GM23338 (cell line): Measurements from ENCODE around the gene L3MBTL4. TPM values are rescaled to one million over a fixed set of nuclear protein-coding genes. Genes with fewer than 3 reads are reported as not detected.
"Not testable (repeated sequence)": the region's sequence is repeated elsewhere in the genome, so short reads cannot be mapped to it uniquely, and the experiment has no call there.

Experiments
- ATAC-seq: fragments of 200-7000 bp; cut with Tn5 transposase; 3 replicates; pipeline ENCODE4 v1.9.1; 2020
- DNase-seq: peaks from one replicate; pipeline ENCODE4 v3.0.0-alpha.2; 2015; ENCODE audit warnings: low spot score
- H2AFZ ChIP-seq: fragments of 200-600 bp; sonication (generic); 2 replicates; pipeline ENCODE4 v1.8.0; 2016; ENCODE audit warnings: antibody characterized with exemption, mild to moderate bottlenecking, moderate library complexity
- H3F3A ChIP-seq: fragments of 200-600 bp; sonication (generic); replicated peaks from 2 replicates; pipeline ENCODE4 v1.8.0; 2017; ENCODE audit warnings: antibody characterized with exemption, mixed run types, low read depth
- H3K27ac ChIP-seq: fragments of 200-600 bp; sonication (generic); 2 replicates; pipeline ENCODE4 v1.6.1; 2016; ENCODE audit warnings: low read depth
- H3K27me3 ChIP-seq: fragments of 200-600 bp; sonication (generic); 2 replicates; pipeline ENCODE4 v1.8.0; 2016; ENCODE audit warnings: mild to moderate bottlenecking, mixed run types, moderate library complexity; ENCODE audit not compliant: insufficient read depth
- H3K36me3 ChIP-seq: fragments of 200-600 bp; sonication (generic); 2 replicates; pipeline ENCODE4 v1.8.0; 2016; ENCODE audit warnings: mild to moderate bottlenecking; ENCODE audit not compliant: insufficient read depth
- H3K4me1 ChIP-seq: fragments of 200-600 bp; sonication (generic); 2 replicates; pipeline ENCODE4 v1.8.0; 2016; ENCODE audit warnings: mild to moderate bottlenecking, moderate library complexity; ENCODE audit not compliant: insufficient read depth
- H3K4me2 ChIP-seq: fragments of 200-600 bp; sonication (generic); 2 replicates; pipeline ENCODE4 v1.7.1; 2017; ENCODE audit warnings: mixed run types
- H3K4me3 ChIP-seq: fragments of 200-600 bp; sonication (generic); 2 replicates; pipeline ENCODE4 v1.6.1; 2016; ENCODE audit warnings: mixed run types
- H3K79me2 ChIP-seq: fragments of 200-600 bp; sonication (generic); replicated peaks from 2 replicates; pipeline ENCODE4 v1.8.0; 2017; ENCODE audit warnings: mild to moderate bottlenecking; ENCODE audit not compliant: insufficient read depth
- H3K9me2 ChIP-seq: fragments of 200-600 bp; sonication (generic); 2 replicates; pipeline ENCODE4 v1.8.0; 2017; ENCODE audit not compliant: insufficient read depth
- H4K20me1 ChIP-seq: fragments of 200-600 bp; sonication (generic); replicated peaks from 2 replicates; pipeline ENCODE4 v1.8.0; 2017; ENCODE audit warnings: mild to moderate bottlenecking; ENCODE audit not compliant: insufficient read depth
- H3K27ac Mint-ChIP-seq: 2 replicates; pipeline ENCODE4 v1.8.0; 2020; ENCODE audit warnings: inconsistent platforms, mild to moderate bottlenecking, moderate library complexity, mixed read lengths
- H3K27me3 Mint-ChIP-seq: 3 replicates; pipeline ENCODE4 v1.8.0; 2022; ENCODE audit warnings: low read depth, mild to moderate bottlenecking, moderate library complexity, mixed read lengths, inconsistent platforms; ENCODE audit not compliant: insufficient read depth, poor library complexity
- H3K36me3 Mint-ChIP-seq: 3 replicates; pipeline ENCODE4 v1.8.0; 2021; ENCODE audit warnings: low read depth, mild to moderate bottlenecking, inconsistent platforms, moderate library complexity, mixed read lengths
- H3K4me1 Mint-ChIP-seq: 3 replicates; pipeline ENCODE4 v1.8.0; 2020; ENCODE audit warnings: mild to moderate bottlenecking, inconsistent platforms, mixed read lengths
- H3K4me3 Mint-ChIP-seq: 3 replicates; pipeline ENCODE4 v1.8.0; 2021; ENCODE audit warnings: moderate library complexity, mild to moderate bottlenecking, inconsistent platforms, mixed read lengths
- H3K9me3 Mint-ChIP-seq: 3 replicates; pipeline ENCODE4 v1.8.0; 2020; ENCODE audit warnings: moderate library complexity, mild to moderate bottlenecking, inconsistent platforms, mixed read lengths
- CREB1 ChIP-seq: fragments of 250-450 bp; sonication (Bioruptor Pico); IDR thresholded peaks from 2 replicates; pipeline ENCODE4 v1.5.0; 2020; ENCODE audit warnings: low read depth, mild to moderate bottlenecking, moderate library complexity
- EZH2phosphoT487 ChIP-seq: fragments of 200-600 bp; sonication (generic); IDR thresholded peaks from one replicate; pipeline ENCODE4 v1.8.1; 2018; ENCODE audit warnings: antibody characterized with exemption; ENCODE audit not compliant: unreplicated experiment
- POLR2AphosphoS5 ChIP-seq: IDR thresholded peaks from 2 replicates; pipeline ENCODE4 v1.6.1; 2016; ENCODE audit warnings: antibody characterized with exemption, low read depth
- ZNF114 ChIP-seq: fragments of 250-450 bp; sonication (Bioruptor Pico); IDR thresholded peaks from 2 replicates; pipeline ENCODE4 v1.5.0; 2020; ENCODE audit warnings: mild to moderate bottlenecking, moderate library complexity
- polyA plus RNA-seq: library from polyadenylated mRNA; unstranded; fragments of >200 nt; fragmentation: Nextera tagmentation; extraction: Ambion mirVana; gene quantifications from 2 replicates; pipeline ENCODE4 v1.2.1, GENCODE V29; 2016
- total RNA-seq: library from RNA; depleted of rRNA; stranded (reverse); fragments of >200 nt; shearing (Covaris generic); gene quantifications from 2 replicates; pipeline ENCODE4 v1.2.3, GENCODE V29; 2014
- TF ChIP-seq, protein P1 (sequence below): IDR thresholded peaks from one replicate; pipeline ENCODE4 v1.6.1; 2018; ENCODE audit warnings: antibody characterized with exemption; ENCODE audit not compliant: unreplicated experiment
- TF ChIP-seq, protein P2 (sequence below), 2 experiments: fragments of 200-600 bp in 1 of 2; sonication (generic) in 1 of 2; conservative IDR thresholded peaks; 2 replicates each; pipeline versions ENCODE4 v1.5.1 to v1.6.1; 2016 to 2017; ENCODE audit warnings: antibody characterized with exemption in 2 of 2, low read depth in 2 of 2, mild to moderate bottlenecking in 2 of 2, moderate library complexity in 1 of 2

The L3MBTL4 gene
- total and polyA plus RNA-seq, 2 experiments from 2014 or later: 0.48 to 2.8 TPM

DNA sequence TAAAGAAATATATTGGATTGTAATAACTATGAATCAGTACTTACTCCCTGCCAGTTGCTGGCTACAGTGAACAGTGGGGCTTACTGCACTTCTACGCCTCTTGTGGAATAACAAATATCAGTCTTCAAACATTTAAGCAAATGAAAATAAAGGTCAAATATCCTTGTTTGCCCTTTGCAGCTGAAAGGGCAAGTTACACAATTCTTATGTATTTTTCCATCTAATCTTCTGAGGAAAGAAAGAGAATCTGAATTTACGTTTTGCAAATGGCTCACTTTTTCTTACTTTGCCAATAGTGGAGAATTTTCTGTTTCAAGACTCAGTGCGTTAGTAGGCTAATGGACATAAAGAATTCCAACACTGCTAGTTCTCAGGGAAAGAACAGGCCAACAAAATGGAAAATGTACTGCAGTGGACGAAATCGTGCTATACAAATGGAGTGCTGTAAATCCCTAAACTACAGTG is 362.2 kb downstream of the L3MBTL4 start (continued):
- TF ChIP-seq ZNF114 (no peak), CREB1 (CRISPR knock-in tag) (no peak)
- TF ChIP-seq, protein P1, sequence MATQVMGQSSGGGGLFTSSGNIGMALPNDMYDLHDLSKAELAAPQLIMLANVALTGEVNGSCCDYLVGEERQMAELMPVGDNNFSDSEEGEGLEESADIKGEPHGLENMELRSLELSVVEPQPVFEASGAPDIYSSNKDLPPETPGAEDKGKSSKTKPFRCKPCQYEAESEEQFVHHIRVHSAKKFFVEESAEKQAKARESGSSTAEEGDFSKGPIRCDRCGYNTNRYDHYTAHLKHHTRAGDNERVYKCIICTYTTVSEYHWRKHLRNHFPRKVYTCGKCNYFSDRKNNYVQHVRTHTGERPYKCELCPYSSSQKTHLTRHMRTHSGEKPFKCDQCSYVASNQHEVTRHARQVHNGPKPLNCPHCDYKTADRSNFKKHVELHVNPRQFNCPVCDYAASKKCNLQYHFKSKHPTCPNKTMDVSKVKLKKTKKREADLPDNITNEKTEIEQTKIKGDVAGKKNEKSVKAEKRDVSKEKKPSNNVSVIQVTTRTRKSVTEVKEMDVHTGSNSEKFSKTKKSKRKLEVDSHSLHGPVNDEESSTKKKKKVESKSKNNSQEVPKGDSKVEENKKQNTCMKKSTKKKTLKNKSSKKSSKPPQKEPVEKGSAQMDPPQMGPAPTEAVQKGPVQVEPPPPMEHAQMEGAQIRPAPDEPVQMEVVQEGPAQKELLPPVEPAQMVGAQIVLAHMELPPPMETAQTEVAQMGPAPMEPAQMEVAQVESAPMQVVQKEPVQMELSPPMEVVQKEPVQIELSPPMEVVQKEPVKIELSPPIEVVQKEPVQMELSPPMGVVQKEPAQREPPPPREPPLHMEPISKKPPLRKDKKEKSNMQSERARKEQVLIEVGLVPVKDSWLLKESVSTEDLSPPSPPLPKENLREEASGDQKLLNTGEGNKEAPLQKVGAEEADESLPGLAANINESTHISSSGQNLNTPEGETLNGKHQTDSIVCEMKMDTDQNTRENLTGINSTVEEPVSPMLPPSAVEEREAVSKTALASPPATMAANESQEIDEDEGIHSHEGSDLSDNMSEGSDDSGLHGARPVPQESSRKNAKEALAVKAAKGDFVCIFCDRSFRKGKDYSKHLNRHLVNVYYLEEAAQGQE: no peak

DNA sequence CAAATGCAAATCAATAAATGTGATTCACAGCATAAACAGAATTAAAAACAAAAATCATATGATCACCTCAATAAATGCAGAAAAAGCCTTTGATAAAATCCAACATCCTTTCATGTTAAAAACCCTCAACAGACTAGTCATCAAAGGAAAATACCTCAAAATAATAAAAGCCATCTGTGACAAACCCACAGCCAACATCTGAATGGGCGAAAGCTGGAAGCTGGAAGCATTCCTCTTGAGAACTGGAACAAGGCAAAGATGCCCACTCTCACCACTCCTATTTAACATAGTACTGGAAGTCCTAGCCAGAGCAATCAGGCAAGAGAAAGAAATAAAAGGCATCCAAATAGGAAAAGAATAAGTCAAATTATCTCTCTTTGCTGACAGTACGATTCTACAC is 367.1 kb downstream of the L3MBTL4 start:
- H3K27me3 Mint-ChIP-seq, H3K4me2 ChIP-seq, H3K9me2 ChIP-seq, H3K4me1 ChIP-seq, ATAC-seq, H3K36me3 ChIP-seq, H4K20me1 ChIP-seq, H3F3A ChIP-seq, H3K79me2 ChIP-seq, H3K27ac Mint-ChIP-seq, H3K9me3 Mint-ChIP-seq, H3K4me3 ChIP-seq, H2AFZ ChIP-seq, H3K4me1 Mint-ChIP-seq, H3K4me3 Mint-ChIP-seq, H3K27me3 ChIP-seq, H3K36me3 Mint-ChIP-seq, DNase-seq, H3K27ac ChIP-seq: not testable (repeated sequence)

DNA sequence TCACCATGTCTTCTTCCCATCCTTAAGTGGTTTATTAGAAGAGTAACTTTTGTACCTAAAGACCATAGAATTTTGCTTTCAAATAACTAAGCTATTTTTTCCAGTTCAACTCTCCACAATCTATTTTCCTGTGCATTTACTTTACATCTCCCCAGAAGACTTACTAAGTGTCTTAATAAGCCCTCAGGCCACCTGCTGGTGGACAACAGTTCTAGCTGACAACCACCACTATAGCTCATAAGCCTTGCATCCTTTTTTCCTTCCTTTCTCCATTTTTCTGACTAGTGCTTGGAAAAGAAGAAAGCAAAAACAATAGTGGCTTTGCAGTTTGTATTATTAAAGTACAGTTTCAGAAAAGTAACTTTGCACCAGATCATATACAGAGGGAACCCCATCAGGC is 369.9 kb downstream of the L3MBTL4 start:
- no peaks in the 10 kb centered on the region for H3K4me1 Mint-ChIP-seq
- no peak overlapping the region for H3K27ac Mint-ChIP-seq
- no peaks in the 10 kb centered on the region for H3K9me3 Mint-ChIP-seq

More for the DNA sequence above, 369.9 kb downstream of the L3MBTL4 start:
- no peaks in the 10 kb centered on the region for H3K79me2 ChIP-seq
- H3K27ac ChIP-seq: no peak overlapping the region
- ATAC-seq (no peak), DNase-seq (peak; percentile 56)
- Mint-ChIP-seq H3K27me3 (no peaks in the 10 kb centered on the region), H3K4me3 (no peak overlapping the region), H3K36me3 (no peaks in the 10 kb centered on the region)
- H3K4me1 ChIP-seq: no peaks in the 10 kb centered on the region
- H3K9me2 ChIP-seq: no peaks in the 10 kb centered on the region
- no peak for TF ChIP-seq CREB1 (CRISPR knock-in tag)
- TF ChIP-seq EZH2phosphoT487: no peak
- TF ChIP-seq, protein P2, sequence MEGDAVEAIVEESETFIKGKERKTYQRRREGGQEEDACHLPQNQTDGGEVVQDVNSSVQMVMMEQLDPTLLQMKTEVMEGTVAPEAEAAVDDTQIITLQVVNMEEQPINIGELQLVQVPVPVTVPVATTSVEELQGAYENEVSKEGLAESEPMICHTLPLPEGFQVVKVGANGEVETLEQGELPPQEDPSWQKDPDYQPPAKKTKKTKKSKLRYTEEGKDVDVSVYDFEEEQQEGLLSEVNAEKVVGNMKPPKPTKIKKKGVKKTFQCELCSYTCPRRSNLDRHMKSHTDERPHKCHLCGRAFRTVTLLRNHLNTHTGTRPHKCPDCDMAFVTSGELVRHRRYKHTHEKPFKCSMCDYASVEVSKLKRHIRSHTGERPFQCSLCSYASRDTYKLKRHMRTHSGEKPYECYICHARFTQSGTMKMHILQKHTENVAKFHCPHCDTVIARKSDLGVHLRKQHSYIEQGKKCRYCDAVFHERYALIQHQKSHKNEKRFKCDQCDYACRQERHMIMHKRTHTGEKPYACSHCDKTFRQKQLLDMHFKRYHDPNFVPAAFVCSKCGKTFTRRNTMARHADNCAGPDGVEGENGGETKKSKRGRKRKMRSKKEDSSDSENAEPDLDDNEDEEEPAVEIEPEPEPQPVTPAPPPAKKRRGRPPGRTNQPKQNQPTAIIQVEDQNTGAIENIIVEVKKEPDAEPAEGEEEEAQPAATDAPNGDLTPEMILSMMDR (conservative IDR thresholded peaks at IDR 0.05; ENCODE audit: low read depth in 2 of 2): peak; percentile 55 to 56
- TF ChIP-seq POLR2AphosphoS5: no peak
- H2AFZ ChIP-seq: no peak overlapping the region
- no peaks in the 10 kb centered on the region for H3F3A ChIP-seq
- H4K20me1 ChIP-seq: no peaks in the 10 kb centered on the region
- H3K36me3 ChIP-seq: no peaks in the 10 kb centered on the region
- H3K4me2 ChIP-seq: no peak overlapping the region
- H3K27me3 ChIP-seq: no peaks in the 10 kb centered on the region
- no peak overlapping the region for H3K4me3 ChIP-seq
